Ecto neural progenitor cell (in vitro differentiated cells): ENCODE data around the gene MRPL34.
"Not testable (repeated sequence)": the region's sequence is repeated elsewhere in the genome, so short reads cannot be mapped to it uniquely, and the experiment has no call there.

Experiments used
- DNase-seq: peaks from one replicate; pipeline ENCODE4 v3.0.0-alpha.2; 2018; ENCODE audit warnings: low spot score

The MRPL34 gene

GRCh38 chr19:17305517-17306284 is at the start of gene MRPL34:
TSS of gene MRPL34 (plus strand) at chr19:17305872. CDS start at chr19:17305893, 21 bp downstream.
- DNase-seq: peak; percentile 99

GRCh38 chr19:17256130-17256529 is 49.5 kb upstream of the MRPL34 start:
- no peak for DNase-seq

GRCh38 chr19:17259118-17259780 is 46.4 kb upstream of the MRPL34 start:
- no peak for DNase-seq

- DNase-seq: no peak
These were observed 45.7 kb upstream of the MRPL34 start for GRCh38 chr19:17259934-17260333.

- peak; percentile 89 for DNase-seq
These were observed 44.8 kb upstream of the MRPL34 start for GRCh38 chr19:17260842-17261325.

GRCh38 chr19:17262557-17262956 is 43.1 kb upstream of the MRPL34 start:
- DNase-seq: no peak

- DNase-seq: no peak
These were observed 41.7 kb upstream of the MRPL34 start for GRCh38 chr19:17263712-17264640.

- DNase-seq: no peak
These were observed 41.1 kb upstream of the MRPL34 start, which contains the start of gene USHBP1 for GRCh38 chr19:17264641-17264979. TSS of gene USHBP1 (minus strand) at chr19:17264745. CDS start at chr19:17264299, 446 bp downstream.

GRCh38 chr19:17266026-17266425 is 39.6 kb upstream of the MRPL34 start:
- no peak for DNase-seq

- DNase-seq: no peak
These were observed 39.1 kb upstream of the MRPL34 start for GRCh38 chr19:17266589-17266974.

GRCh38 chr19:17266975-17267788 is 38.5 kb upstream of the MRPL34 start, which contains the start of gene BABAM1:
TSS of gene BABAM1 (plus strand) at chr19:17267443. CDS start at chr19:17268807, 1,364 bp downstream.
- peak; percentile 96 for DNase-seq

GRCh38 chr19:17268754-17269153 is 36.9 kb upstream of the MRPL34 start:
- DNase-seq: no peak

- DNase-seq: not testable (repeated sequence)
These were observed 30.8 kb upstream of the MRPL34 start for GRCh38 chr19:17274892-17275291.

GRCh38 chr19:17275441-17276175 is 30.1 kb upstream of the MRPL34 start:
- no peak for DNase-seq

- DNase-seq: no peak
These were observed 26.2 kb upstream of the MRPL34 start for GRCh38 chr19:17279436-17279835.

GRCh38 chr19:17281391-17282304 is 24.0 kb upstream of the MRPL34 start, which contains the start of gene ANKLE1:
TSS of gene ANKLE1 (plus strand) at chr19:17281901. CDS start at chr19:17281921, 20 bp downstream.
- DNase-seq: no peak

- peak; percentile 92 for DNase-seq
These were observed 23.1 kb upstream of the MRPL34 start for GRCh38 chr19:17282488-17283125.

- DNase-seq: no peak
These were observed 22.1 kb upstream of the MRPL34 start for GRCh38 chr19:17283504-17283996.
